Common myeloid progenitor, CD34-positive (primary cell): ENCODE data around the gene SLC5A1.

Source experiments
- CTCF ChIA-PET: fragments of 350-600 bp; sonication (Branson Sonifier 250); formaldehyde crosslinking; loops from one replicate; lab custom pipeline; 2021; ENCODE audit warnings: antibody characterized with exemption; lab: Charles Lee
- POLR2A ChIA-PET: fragments of 350-600 bp; sonication (Branson Sonifier 250); formaldehyde crosslinking; loops from one replicate; lab custom pipeline; 2021; ENCODE audit warnings: antibody characterized with exemption; lab: Charles Lee
- DNase-seq, 3 donors: peaks; one replicate each; pipeline versions ENCODE4 v3.0.0 to v3.0.0-alpha.2; 2013
- H3K27ac ChIP-seq, 2 experiments: 1 replicate in 1 of 2; 2 replicates in 1 of 2; pipeline ENCODE4 v1.7.0; 2013; ENCODE audit warnings: inconsistent platforms in 2 of 2, low read length in 2 of 2, mild to moderate bottlenecking in 2 of 2, low read depth in 1 of 2, moderate library complexity in 1 of 2; ENCODE audit not compliant: severe bottlenecking in 2 of 2, insufficient read depth in 1 of 2, poor library complexity in 1 of 2
- H3K27me3 ChIP-seq, 5 experiments: replicated peaks in 2 of 5; 1 replicate in 3 of 5; 2 replicates in 2 of 5; pipeline versions ENCODE4 v1.6.1 to v1.7.0; 2013; ENCODE audit warnings: low read length in 4 of 5, mild to moderate bottlenecking in 2 of 5, moderate library complexity in 2 of 5, inconsistent platforms in 1 of 5; ENCODE audit not compliant: insufficient read depth in 5 of 5, control insufficient read depth in 4 of 5
- H3K36me3 ChIP-seq, 4 experiments: 1 replicate in 2 of 4; 2 replicates in 2 of 4; pipeline versions ENCODE4 v1.6.1 to v1.7.0; 2013; ENCODE audit warnings: low read length in 3 of 4, control low read depth in 1 of 4, mild to moderate bottlenecking in 1 of 4; ENCODE audit not compliant: control insufficient read depth in 4 of 4, insufficient read depth in 4 of 4
- H3K4me1 ChIP-seq, 4 experiments: 1 replicate in 3 of 4; 2 replicates in 1 of 4; pipeline versions ENCODE4 v1.6.1 to v1.7.1; 2013; ENCODE audit warnings: low read length in 3 of 4, mild to moderate bottlenecking in 3 of 4, control low read depth in 1 of 4, inconsistent platforms in 1 of 4, moderate library complexity in 1 of 4; ENCODE audit not compliant: control insufficient read depth in 4 of 4, insufficient read depth in 4 of 4; ENCODE audit errors: control extremely low read depth in 1 of 4
- H3K4me3 ChIP-seq, 7 experiments: 1 replicate in 4 of 7; 2 replicates in 3 of 7; pipeline versions ENCODE4 v1.5.1 to v1.7.0; 2013; ENCODE audit warnings: mild to moderate bottlenecking in 7 of 7, low read length in 6 of 7, moderate library complexity in 6 of 7, inconsistent platforms in 2 of 7, low read depth in 2 of 7, control low read depth in 1 of 7; ENCODE audit not compliant: insufficient read depth in 4 of 7, control insufficient read depth in 1 of 7; ENCODE audit errors: extremely low read depth in 1 of 7
- H3K9me3 ChIP-seq, 5 experiments: 1 replicate in 4 of 5; 2 replicates in 1 of 5; pipeline versions ENCODE4 v1.6.1 to v1.7.1; 2013; ENCODE audit warnings: low read length in 4 of 5, mild to moderate bottlenecking in 2 of 5, inconsistent platforms in 1 of 5, low read depth in 1 of 5, moderate library complexity in 1 of 5; ENCODE audit not compliant: control insufficient read depth in 4 of 5, insufficient read depth in 2 of 5; ENCODE audit errors: control extremely low read depth in 1 of 5
- WGBS: methylation state at CpG from one replicate; pipeline ENCODE4 v1.1.5; 2013; ENCODE audit not compliant: insufficient coverage; 5-methylcytosine and 5-hydroxymethylcytosine counted together

SLC5A1 gene

DNA sequence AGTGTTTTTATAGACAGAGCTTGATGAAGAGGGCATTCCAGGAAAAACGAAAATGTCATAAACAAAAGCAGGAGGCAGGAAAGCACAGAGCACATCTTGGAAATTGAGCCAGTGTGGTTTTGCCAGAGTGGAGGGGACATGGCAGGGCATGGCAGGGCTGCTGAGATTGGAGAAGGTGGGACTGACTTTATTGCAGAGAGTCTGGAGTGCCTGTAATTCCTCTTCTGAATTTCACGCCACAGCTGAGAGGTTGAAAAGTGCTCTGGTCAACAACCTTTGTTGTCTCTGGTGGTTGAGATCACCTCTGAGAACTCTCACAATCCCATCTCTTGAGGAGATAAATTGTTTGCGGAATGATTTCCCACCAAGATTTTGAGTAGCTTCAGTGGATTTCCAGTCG, 16.4 kb downstream of the SLC5A1 start:
- WGBS, result 80% methylated on average over 4 of the region's 4 CpGs
- CTCF ChIA-PET, result no interaction called here
- H3K27me3 ChIP-seq, result peaks cover 0 to 4% (median 3%) of the 10 kb centered on the region in 5 experiments

DNA sequence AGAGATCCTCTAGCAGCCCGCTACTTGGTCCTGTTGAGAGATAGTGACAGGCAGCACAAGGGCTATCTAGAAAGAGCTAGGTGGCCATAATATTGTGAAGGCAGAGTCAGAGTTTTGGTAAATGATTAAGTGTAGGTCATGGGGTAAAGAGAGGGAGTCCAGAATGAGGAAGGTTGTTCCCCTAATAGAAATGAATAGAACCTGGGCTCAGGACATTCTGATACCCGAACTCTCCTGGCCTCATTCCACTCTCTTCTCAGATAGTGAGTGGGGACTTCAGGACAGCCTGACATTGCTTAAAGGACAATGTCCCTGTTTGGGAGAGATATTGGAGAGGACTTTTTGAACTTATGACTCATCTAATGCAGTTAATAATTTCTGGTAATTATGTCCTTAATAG, 20.6 kb downstream of the SLC5A1 start:
- no peak overlapping the region for H3K4me3 ChIP-seq
- no peak overlapping the region for H3K27ac ChIP-seq
- H3K36me3 ChIP-seq, result no peaks in the 10 kb centered on the region
- H3K9me3 ChIP-seq, result no peaks in the 10 kb centered on the region
- peaks cover 2 to 8% (median 3%) of the 10 kb centered on the region in 5 experiments for H3K27me3 ChIP-seq
- no peak for DNase-seq
- H3K4me1 ChIP-seq, result no peaks in the 10 kb centered on the region
- ChIA-PET POLR2A (no interaction called here), CTCF (interaction anchor here (0.6 kb wide), 1 partner anchor 88 kb away, joined by 3 read pairs; no protein-coding TSS in a partner anchor)
- WGBS, result 91% methylated on average over 1 of the region's 2 CpGs

More for the DNA sequence above, 16.4 kb downstream of the SLC5A1 start:
- no peak for DNase-seq
- Histone ChIP-seq H3K4me1 (no peaks in the 10 kb centered on the region), H3K9me3 (peaks cover 0 to 1% (median 0%) of the 10 kb centered on the region in 5 experiments), H3K4me3 (no peak overlapping the region), H3K27ac (no peak overlapping the region), H3K36me3 (no peaks in the 10 kb centered on the region)
- POLR2A ChIA-PET, result no interaction called here

DNA sequence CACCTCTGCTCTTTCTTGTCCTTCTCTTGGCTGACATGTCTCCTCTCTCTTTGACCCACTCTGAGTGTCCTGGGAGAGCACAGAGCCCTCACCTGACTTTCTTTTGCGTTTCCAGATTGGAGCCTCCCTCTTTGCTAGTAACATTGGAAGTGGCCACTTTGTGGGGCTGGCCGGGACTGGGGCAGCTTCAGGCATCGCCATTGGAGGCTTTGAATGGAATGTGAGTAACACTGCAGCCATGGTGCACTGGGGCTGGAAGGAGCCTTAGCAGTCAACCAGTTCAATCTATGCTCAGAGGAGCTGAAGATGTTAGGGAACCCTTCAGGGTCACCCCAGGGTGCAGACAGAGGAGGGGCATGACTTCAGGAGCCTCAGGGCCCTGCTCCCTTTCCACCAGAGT, 23.8 kb downstream of the SLC5A1 start:
- DNase-seq, result no peak
- 83% methylated on average over 2 of the region's 3 CpGs for WGBS
- H3K4me3 ChIP-seq, result no peak overlapping the region
- no peaks in the 10 kb centered on the region for H3K9me3 ChIP-seq
- no peak overlapping the region for H3K27ac ChIP-seq
- H3K27me3 ChIP-seq, result peaks cover 0 to 10% (median 3%) of the 10 kb centered on the region in 5 experiments
- ChIA-PET POLR2A (interaction anchor here (0.6 kb wide), 1 partner anchor 818 kb away, joined by 4 read pairs; no protein-coding TSS in a partner anchor), CTCF (no interaction called here)
- H3K36me3 ChIP-seq, result no peaks in the 10 kb centered on the region
- no peaks in the 10 kb centered on the region for H3K4me1 ChIP-seq

DNA sequence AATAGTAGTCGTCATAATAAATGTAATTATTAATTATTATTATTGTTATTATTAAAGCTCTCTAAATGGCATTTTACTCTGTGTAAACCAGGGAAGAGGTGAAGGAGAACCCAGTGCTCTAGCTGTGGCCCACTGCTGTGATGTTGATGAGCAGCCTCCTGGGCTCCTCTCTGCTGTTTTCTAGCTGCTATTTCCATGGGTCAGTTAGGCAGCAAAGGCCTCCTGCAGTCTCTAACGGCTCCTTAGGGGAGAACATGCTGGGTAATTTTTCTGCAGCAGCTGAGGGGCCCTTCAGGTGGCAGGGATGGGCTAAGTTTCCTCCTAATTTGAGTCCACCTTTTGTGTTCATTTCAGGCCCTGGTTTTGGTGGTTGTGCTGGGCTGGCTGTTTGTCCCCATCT, 24.6 kb downstream of the SLC5A1 start:
- Histone ChIP-seq H3K27ac (no peak overlapping the region), H3K27me3 (peaks cover 0 to 10% (median 3%) of the 10 kb centered on the region in 5 experiments), H3K36me3 (no peaks in the 10 kb centered on the region), H3K4me3 (no peak overlapping the region), H3K9me3 (no peaks in the 10 kb centered on the region), H3K4me1 (no peaks in the 10 kb centered on the region)
- CTCF ChIA-PET, result no interaction called here
- 33% methylated on average over 1 of the region's 2 CpGs for WGBS
- DNase-seq, result no peak
- POLR2A ChIA-PET, result no interaction called here

DNA sequence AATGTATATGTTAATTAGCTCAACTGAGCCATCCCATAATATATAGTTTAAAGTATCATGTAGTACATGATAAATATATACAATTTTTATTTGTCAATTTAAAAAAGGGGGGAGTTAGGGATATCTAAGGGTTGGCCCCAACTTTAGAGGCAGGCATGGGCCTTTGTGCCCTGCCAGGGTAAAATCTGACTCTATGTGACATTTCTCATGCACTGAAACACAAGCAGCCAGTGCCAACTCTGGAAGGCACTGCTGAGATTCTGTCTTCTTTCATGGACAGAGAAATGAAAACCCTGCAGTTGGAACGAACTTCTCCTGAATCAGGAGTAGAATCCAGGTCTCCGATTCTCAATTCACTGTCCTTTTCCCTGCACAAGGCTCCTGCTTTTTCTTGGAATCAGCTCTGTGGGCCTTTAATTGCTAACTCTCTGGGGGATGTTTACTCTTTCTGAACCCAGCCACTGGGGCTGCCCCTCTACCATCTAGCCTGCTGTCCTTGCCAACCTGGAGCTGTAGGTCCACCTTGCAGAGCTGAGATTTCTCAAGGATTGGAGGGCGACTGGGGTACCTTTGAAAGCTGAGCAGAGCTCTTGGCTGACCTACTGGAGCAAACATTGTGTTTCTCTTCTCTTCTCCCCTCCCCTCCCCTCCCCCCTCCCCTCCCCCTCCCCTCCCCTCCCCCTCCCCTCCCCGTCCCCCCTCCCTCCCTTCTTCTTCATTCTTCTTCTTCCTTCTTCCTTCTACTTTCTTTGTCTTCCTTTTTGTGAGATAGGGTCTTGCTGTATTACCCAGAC, 26.7 kb downstream of the SLC5A1 start:
- POLR2A ChIA-PET, result no interaction called here
- WGBS, result 88% methylated on average over 2 of the region's 4 CpGs

DNA sequence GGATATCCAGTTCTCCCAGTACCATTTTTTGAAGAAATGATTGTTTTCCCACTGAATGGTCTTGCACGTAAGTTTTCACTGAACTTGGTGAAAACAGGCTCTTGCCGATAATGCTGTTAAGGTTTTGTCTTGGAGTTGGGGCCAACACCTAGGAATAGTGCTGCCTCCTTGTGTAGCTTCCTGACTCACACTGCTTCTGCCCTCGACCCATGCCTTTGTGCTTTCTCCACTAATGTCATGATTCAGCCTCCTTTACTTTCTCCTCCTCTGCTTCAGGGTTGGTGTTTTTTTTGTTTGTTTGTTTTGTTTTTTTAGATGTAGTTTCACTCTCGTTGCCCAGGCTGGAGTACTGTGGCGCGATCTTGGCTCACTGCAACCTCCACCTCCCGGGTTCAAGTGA, 30.2 kb downstream of the SLC5A1 start:
- Histone ChIP-seq H3K27ac (no peak overlapping the region), H3K4me1 (no peaks in the 10 kb centered on the region), H3K9me3 (no peaks in the 10 kb centered on the region), H3K4me3 (no peak overlapping the region), H3K27me3 (peaks cover 0 to 15% (median 11%) of the 10 kb centered on the region in 5 experiments), H3K36me3 (no peaks in the 10 kb centered on the region)
- DNase-seq, result no peak
- WGBS, result 97% methylated on average over 6 of the region's 7 CpGs
- ChIA-PET CTCF (no interaction called here), POLR2A (no interaction called here)

More for the DNA sequence above, 26.7 kb downstream of the SLC5A1 start:
- Histone ChIP-seq H3K27ac (no peak overlapping the region), H3K27me3 (peaks cover 0 to 13% (median 5%) of the 10 kb centered on the region in 5 experiments), H3K9me3 (no peaks in the 10 kb centered on the region), H3K4me1 (no peaks in the 10 kb centered on the region), H3K4me3 (no peak overlapping the region), H3K36me3 (no peaks in the 10 kb centered on the region)
- CTCF ChIA-PET, result interaction anchor here (0.6 kb wide), 1 partner anchor 19 kb away, joined by 3 read pairs; no protein-coding TSS in a partner anchor
- no peak for DNase-seq

DNA sequence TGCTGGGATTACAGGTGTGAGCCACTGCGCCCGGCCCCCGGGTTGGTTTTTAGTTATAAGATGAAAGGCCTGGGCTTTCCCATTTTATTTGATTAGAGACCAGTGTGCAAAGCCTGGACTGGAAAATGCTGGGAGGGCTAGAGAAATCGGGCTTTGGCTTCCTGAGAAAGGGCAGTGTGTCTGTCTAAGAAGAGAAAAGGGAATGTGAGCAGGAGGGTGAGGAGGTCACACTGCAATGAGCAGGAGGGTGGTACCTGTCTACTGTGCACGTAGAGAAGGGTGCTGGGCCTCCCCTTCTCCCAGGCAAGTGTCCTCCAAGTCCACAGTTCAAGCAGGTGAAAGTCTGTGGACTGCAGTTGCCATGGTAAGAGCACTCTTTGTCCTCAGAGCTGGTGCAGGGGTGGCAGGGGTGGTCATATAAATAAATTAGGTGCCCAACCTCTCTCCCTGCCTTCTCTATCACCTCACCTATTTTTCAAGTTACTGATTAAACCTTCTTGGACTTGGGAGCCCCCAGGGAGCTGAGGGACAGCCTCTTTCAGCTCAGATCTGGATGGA, 30.8 kb downstream of the SLC5A1 start:
- Histone ChIP-seq H3K36me3 (no peaks in the 10 kb centered on the region), H3K27me3 (peaks cover 0 to 15% (median 9%) of the 10 kb centered on the region in 5 experiments), H3K9me3 (no peaks in the 10 kb centered on the region), H3K4me3 (no peak overlapping the region), H3K4me1 (no peaks in the 10 kb centered on the region), H3K27ac (no peak overlapping the region)
- 82% methylated on average over 5 of the region's 5 CpGs for WGBS
- DNase-seq, result no peak
- ChIA-PET CTCF (interaction anchor here (1.5 kb wide), 1 partner anchor 96 kb away, joined by 3 read pairs; no protein-coding TSS in a partner anchor), POLR2A (no interaction called here)
